HFFc6 (cell line): ENCODE results near the gene CATSPERZ. TPM values are rescaled to one million over a fixed set of nuclear protein-coding genes. Genes with fewer than 3 reads are reported as not detected.

Source experiments
- DNase-seq: peaks from one replicate; pipeline ENCODE4 v3.0.0-alpha.2; 2018
- H3K27ac Mint-ChIP-seq: 2 replicates; pipeline ENCODE4 v1.8.0; 2020; ENCODE audit warnings: mild to moderate bottlenecking, mixed read lengths
- H3K27me3 Mint-ChIP-seq: 2 replicates; pipeline ENCODE4 v1.8.0; 2021; ENCODE audit warnings: mild to moderate bottlenecking, moderate library complexity, mixed read lengths; ENCODE audit not compliant: insufficient read depth
- H3K36me3 Mint-ChIP-seq: 2 replicates; pipeline ENCODE4 v1.8.0; 2021; ENCODE audit warnings: low read depth, mixed read lengths
- H3K4me1 Mint-ChIP-seq: 2 replicates; pipeline ENCODE4 v1.8.0; 2020; ENCODE audit warnings: low read depth, mixed read lengths
- H3K4me3 Mint-ChIP-seq: 2 replicates; pipeline ENCODE4 v1.8.0; 2020; ENCODE audit warnings: mild to moderate bottlenecking, moderate library complexity, mixed read lengths
- H3K9me3 Mint-ChIP-seq: 2 replicates; pipeline ENCODE4 v1.8.0; 2020; ENCODE audit warnings: mild to moderate bottlenecking, mixed read lengths
- CTCF ChIP-seq: fragments of 200-600 bp; sonication (generic); IDR thresholded peaks from 2 replicates; pipeline ENCODE4 v1.5.0; 2021; ENCODE audit warnings: antibody characterized with exemption, mild to moderate bottlenecking
- total RNA-seq, 6 experiments: library from RNA; stranded (reverse); fragmentation: NEBNext Ultra II Directional; extraction: Animal tissue kit (Norgen Biotek cat#: 25700); gene quantifications; 2 replicates in 1 of 6; 3 replicates in 5 of 6; pipeline ENCODE4 v1.2.3, GENCODE V29; 2021

The CATSPERZ gene
- total RNA-seq, 6 experiments from 2014 or later: 0.31 TPM; not detected in 5

GRCh38 chr11:64316672-64317324 is 16.6 kb downstream of the CATSPERZ start:
- peaks cover 22% of the 10 kb centered on the region for H3K36me3 Mint-ChIP-seq
- TF ChIP-seq CTCF: peak; percentile 17; the same call in 1 of the 2 replicates
- peaks cover 24% of the 10 kb centered on the region for H3K4me1 Mint-ChIP-seq
- peak overlapping the region; percentile 96 for H3K4me3 Mint-ChIP-seq
- H3K9me3 Mint-ChIP-seq: no peaks in the 10 kb centered on the region
- peak overlapping the region; percentile 99 for H3K27ac Mint-ChIP-seq
- no peak for DNase-seq
- H3K27me3 Mint-ChIP-seq: peaks cover 3% of the 10 kb centered on the region

DNA sequence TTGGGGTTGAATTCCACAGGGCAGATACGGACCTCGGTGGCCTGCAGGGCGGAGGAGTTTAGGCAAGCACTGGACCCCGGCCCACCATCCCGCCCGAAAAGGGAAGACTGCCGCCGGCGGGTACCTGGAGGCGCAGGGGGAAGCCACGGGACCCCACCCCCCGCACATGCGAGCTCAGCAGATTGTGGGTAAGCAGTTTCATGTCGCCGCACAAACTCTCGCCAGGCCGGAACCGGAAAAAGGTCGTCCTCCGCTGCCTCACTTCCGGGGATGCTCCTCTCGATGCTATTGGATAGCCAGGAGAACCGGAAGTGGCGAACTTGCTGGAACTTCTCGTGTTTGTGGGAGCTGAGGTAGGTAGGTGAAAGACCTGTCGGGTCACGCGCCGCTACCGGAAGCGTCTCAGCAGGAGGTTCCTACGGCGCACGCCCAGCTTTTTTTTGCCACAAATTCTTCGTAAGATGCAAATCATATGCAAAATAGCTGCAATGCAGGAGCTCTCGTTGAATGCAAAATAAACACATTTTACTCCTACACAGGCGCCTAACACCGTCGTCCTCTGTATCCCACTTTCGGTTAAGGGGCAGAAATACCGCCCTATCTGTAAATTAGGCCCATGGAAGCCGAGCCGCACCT is 17.3 kb downstream of the CATSPERZ start, which contains the start of gene TRMT112:
TRMT112 (minus strand) TSS at position 235 of the 636 bp plus-strand sequence; CDS start at position 202, 33 bp downstream.
- TF ChIP-seq CTCF: no peak

GRCh38 chr11:64317961-64318765 is 18.0 kb downstream of the CATSPERZ start, which contains the start of gene PRDX5:
TSS of gene PRDX5 (plus strand) at chr11:64318121. CDS start at chr11:64318216, 95 bp downstream.
- DNase-seq: peak; percentile 95
- Mint-ChIP-seq H3K4me3 (peak within 1 kb of the TSS; percentile 96), H3K27ac (peak within 1 kb of the TSS; percentile 99), H3K36me3 (peaks cover 25% of the 10 kb centered on the region), H3K27me3 (peaks cover 3% of the 10 kb centered on the region), H3K9me3 (no peaks in the 10 kb centered on the region), H3K4me1 (peaks cover 24% of the 10 kb centered on the region)
- peak; percentile 57 for TF ChIP-seq CTCF

More for the DNA sequence above, 17.3 kb downstream of the CATSPERZ start, which contains the start of gene TRMT112:
- Mint-ChIP-seq H3K27me3 (peaks cover 3% of the 10 kb centered on the region), H3K36me3 (peaks cover 25% of the 10 kb centered on the region), H3K27ac (peak within 1 kb of the TSS; percentile 99), H3K4me3 (peak within 1 kb of the TSS; percentile 96), H3K4me1 (peaks cover 24% of the 10 kb centered on the region), H3K9me3 (no peaks in the 10 kb centered on the region)
- DNase-seq: peak; percentile 98

DNA sequence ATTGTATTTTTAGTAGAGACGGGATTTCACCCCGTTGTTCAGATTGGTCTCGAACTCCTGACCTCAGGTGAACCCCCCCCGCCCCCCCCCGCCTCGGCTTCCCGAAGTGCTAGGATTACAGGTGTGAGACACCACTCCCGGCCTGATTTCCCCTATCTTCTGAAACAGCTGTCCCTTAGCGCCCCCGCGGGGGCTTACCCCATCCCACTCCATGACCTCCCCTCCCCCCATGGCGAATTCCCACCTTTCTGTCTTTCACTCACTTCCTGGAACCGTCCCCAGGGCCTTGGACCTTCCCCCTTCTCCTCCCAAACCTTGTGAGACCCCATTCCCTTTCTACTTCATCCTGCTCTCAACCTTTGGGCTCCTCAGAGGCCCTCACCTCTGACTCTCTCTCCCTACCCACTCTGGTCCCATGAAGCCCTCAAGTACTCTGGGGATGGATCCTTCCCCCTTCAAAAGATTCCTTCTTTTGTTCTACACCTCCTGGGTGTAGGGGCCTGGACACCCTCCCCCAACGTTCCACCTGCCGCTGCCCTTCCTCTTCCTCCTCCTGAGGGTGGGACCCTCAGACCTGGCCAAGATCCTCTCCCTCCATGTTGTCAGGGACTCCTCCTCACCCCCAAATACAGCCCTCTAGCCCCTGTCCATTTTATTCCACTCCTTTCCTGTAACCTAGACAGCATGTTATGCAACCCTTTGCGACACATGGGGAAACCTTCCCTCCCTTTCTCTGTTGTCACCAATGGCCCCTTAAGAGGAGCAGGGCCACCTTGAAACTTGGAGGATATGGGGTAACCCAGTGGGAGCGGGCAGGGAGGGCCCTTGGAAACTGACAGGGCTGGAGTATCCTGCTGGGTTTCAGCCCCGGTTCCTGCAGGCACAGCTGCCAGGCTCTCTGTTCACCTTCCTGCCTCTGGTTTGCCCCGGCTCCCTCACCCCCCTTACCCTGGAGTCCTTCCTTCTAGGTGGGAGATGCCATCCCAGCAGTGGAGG is 18.9 kb downstream of the CATSPERZ start:
- peak overlapping the region; percentile 96 for H3K4me3 Mint-ChIP-seq
- H3K27me3 Mint-ChIP-seq: peaks cover 3% of the 10 kb centered on the region
- no peak for TF ChIP-seq CTCF
- peak overlapping the region; percentile 99 for H3K27ac Mint-ChIP-seq
- H3K9me3 Mint-ChIP-seq: no peaks in the 10 kb centered on the region
- peaks cover 25% of the 10 kb centered on the region for H3K36me3 Mint-ChIP-seq
- no peak for DNase-seq
- peaks cover 24% of the 10 kb centered on the region for H3K4me1 Mint-ChIP-seq
